ENCODE measurements around the gene ARPP19. TPM values are rescaled to one million over a fixed set of nuclear protein-coding genes. Genes with fewer than 3 reads are reported as not detected.

Gene ARPP19
- total RNA-seq, 1 experiment from 2014 or later: 203 TPM

DNA sequence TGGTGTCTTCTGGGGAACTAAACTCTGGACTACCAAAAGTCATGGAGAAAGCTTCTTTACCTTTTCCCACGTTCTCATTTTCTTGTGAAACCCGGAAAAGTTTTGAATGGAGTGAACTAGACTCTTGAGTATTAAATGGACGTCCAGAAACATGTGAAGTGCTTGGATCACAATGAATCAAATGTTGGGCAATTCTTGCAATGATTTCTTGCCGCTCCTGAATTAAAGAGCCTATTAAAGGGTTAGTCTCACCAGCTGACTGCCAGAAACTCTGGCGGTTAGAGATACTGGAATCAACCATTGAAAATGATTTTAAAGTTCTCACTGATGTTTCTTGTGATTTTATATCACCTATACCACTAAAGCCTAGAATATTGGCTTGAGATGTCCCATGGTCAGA, 40.8 kb upstream of the ARPP19 start:
- DNase-seq (ENCODE audit: low spot score) (no peak), ATAC-seq (no peak)
- Mint-ChIP-seq H3K27me3 (ENCODE audit: low read depth) (no peaks in the 10 kb centered on the region), H3K4me1 (peaks cover 6% of the 10 kb centered on the region), H3K9me3 (no peaks in the 10 kb centered on the region), H3K4me3 (no peak overlapping the region), H3K36me3 (no peaks in the 10 kb centered on the region; the same call in 1 of the 2 replicates), H3K27ac (no peak overlapping the region)
- POLR2A ChIA-PET: interaction anchor here (0.5 kb wide), 1 partner anchor 190 kb away, joined by 3 read pairs; no protein-coding TSS in a partner anchor
- CTCF ChIA-PET: no interaction called here
- TF ChIP-seq, protein P1, sequence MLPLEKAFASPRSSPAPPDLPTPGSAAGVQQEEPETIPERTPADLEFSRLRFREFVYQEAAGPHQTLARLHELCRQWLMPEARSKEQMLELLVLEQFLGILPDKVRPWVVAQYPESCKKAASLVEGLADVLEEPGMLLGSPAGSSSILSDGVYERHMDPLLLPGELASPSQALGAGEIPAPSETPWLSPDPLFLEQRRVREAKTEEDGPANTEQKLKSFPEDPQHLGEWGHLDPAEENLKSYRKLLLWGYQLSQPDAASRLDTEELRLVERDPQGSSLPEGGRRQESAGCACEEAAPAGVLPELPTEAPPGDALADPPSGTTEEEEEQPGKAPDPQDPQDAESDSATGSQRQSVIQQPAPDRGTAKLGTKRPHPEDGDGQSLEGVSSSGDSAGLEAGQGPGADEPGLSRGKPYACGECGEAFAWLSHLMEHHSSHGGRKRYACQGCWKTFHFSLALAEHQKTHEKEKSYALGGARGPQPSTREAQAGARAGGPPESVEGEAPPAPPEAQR (CRISPR knock-in tag; IDR thresholded peaks at IDR 0.05): no peak
- no peak for TF ChIP-seq CREM (CRISPR knock-in tag; IDR thresholded peaks at IDR 0.05)
- TF ChIP-seq ZNF671 (CRISPR knock-in tag; IDR thresholded peaks at IDR 0.05): no peak
- no peak for TF ChIP-seq ZNF317 (CRISPR knock-in tag; IDR thresholded peaks at IDR 0.05; ENCODE audit: borderline replicate concordance, low read depth)
- TF ChIP-seq OVOL2 (CRISPR knock-in tag; IDR thresholded peaks at IDR 0.05; ENCODE audit: borderline replicate concordance): no peak
- TF ChIP-seq, protein P2, sequence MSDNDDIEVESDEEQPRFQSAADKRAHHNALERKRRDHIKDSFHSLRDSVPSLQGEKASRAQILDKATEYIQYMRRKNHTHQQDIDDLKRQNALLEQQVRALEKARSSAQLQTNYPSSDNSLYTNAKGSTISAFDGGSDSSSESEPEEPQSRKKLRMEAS (CRISPR knock-in tag; IDR thresholded peaks at IDR 0.05): no peak
- no peak for TF ChIP-seq FOXK1 (CRISPR knock-in tag; IDR thresholded peaks at IDR 0.05)
- TF ChIP-seq, protein P3, sequence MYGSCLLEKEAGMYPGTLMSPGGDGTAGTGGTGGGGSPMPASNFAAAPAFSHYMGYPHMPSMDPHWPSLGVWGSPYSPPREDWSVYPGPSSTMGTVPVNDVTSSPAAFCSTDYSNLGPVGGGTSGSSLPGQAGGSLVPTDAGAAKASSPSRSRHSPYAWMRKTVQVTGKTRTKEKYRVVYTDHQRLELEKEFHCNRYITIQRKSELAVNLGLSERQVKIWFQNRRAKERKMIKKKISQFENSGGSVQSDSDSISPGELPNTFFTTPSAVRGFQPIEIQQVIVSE (CRISPR knock-in tag; IDR thresholded peaks at IDR 0.05; ENCODE audit: borderline replicate concordance): no peak
- TF ChIP-seq, protein P4, sequence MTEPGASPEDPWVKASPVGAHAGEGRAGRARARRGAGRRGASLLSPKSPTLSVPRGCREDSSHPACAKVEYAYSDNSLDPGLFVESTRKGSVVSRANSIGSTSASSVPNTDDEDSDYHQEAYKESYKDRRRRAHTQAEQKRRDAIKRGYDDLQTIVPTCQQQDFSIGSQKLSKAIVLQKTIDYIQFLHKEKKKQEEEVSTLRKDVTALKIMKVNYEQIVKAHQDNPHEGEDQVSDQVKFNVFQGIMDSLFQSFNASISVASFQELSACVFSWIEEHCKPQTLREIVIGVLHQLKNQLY (CRISPR knock-in tag; IDR thresholded peaks at IDR 0.05): no peak
- TF ChIP-seq, protein P5, sequence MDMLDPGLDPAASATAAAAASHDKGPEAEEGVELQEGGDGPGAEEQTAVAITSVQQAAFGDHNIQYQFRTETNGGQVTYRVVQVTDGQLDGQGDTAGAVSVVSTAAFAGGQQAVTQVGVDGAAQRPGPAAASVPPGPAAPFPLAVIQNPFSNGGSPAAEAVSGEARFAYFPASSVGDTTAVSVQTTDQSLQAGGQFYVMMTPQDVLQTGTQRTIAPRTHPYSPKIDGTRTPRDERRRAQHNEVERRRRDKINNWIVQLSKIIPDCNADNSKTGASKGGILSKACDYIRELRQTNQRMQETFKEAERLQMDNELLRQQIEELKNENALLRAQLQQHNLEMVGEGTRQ (CRISPR knock-in tag; IDR thresholded peaks at IDR 0.05): no peak
- TF ChIP-seq, protein P6, sequence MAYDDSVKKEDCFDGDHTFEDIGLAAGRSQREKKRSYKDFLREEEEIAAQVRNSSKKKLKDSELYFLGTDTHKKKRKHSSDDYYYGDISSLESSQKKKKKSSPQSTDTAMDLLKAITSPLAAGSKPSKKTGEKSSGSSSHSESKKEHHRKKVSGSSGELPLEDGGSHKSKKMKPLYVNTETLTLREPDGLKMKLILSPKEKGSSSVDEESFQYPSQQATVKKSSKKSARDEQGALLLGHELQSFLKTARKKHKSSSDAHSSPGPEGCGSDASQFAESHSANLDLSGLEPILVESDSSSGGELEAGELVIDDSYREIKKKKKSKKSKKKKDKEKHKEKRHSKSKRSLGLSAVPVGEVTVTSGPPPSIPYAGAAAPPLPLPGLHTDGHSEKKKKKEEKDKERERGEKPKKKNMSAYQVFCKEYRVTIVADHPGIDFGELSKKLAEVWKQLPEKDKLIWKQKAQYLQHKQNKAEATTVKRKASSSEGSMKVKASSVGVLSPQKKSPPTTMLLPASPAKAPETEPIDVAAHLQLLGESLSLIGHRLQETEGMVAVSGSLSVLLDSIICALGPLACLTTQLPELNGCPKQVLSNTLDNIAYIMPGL (CRISPR knock-in tag; IDR thresholded peaks at IDR 0.05): no peak
- no peak for TF ChIP-seq ATF1 (CRISPR knock-in tag; IDR thresholded peaks at IDR 0.05)
- TF ChIP-seq NFE2L1 (CRISPR knock-in tag; IDR thresholded peaks at IDR 0.05): no peak
- TF ChIP-seq MXD4 (CRISPR knock-in tag; IDR thresholded peaks at IDR 0.05; ENCODE audit: borderline replicate concordance): no peak
- TF ChIP-seq ZNF121 (CRISPR knock-in tag; IDR thresholded peaks at IDR 0.05): no peak
- TF ChIP-seq ZNF138 (CRISPR knock-in tag; conservative IDR thresholded peaks at IDR 0.05): no peak
- TF ChIP-seq, protein P7, sequence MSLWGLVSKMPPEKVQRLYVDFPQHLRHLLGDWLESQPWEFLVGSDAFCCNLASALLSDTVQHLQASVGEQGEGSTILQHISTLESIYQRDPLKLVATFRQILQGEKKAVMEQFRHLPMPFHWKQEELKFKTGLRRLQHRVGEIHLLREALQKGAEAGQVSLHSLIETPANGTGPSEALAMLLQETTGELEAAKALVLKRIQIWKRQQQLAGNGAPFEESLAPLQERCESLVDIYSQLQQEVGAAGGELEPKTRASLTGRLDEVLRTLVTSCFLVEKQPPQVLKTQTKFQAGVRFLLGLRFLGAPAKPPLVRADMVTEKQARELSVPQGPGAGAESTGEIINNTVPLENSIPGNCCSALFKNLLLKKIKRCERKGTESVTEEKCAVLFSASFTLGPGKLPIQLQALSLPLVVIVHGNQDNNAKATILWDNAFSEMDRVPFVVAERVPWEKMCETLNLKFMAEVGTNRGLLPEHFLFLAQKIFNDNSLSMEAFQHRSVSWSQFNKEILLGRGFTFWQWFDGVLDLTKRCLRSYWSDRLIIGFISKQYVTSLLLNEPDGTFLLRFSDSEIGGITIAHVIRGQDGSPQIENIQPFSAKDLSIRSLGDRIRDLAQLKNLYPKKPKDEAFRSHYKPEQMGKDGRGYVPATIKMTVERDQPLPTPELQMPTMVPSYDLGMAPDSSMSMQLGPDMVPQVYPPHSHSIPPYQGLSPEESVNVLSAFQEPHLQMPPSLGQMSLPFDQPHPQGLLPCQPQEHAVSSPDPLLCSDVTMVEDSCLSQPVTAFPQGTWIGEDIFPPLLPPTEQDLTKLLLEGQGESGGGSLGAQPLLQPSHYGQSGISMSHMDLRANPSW (CRISPR knock-in tag; conservative IDR thresholded peaks at IDR 0.05; ENCODE audit: low read depth): no peak

DNA sequence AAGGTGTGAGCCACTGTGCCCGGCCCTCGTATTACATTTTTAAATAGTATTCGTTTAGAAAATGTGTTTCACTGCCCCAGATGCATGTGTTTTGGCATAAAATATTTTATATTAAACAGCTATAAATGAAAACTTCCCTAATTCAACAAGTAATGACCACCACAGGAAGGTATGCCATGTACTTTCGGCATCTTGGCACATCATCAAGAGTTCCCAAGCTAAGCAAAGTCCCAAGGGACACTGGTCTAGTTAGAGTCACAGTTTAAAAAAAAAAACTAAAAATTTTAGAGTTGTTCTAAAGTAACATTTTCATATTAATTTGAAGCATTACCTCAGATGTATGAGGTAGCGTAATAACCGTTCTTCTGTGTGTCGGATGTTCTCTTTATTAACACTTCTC, 15.6 kb upstream of the ARPP19 start:
- Mint-ChIP-seq H3K36me3 (no peaks in the 10 kb centered on the region), H3K4me3 (no peak overlapping the region), H3K27me3 (ENCODE audit: low read depth) (no peaks in the 10 kb centered on the region), H3K9me3 (no peaks in the 10 kb centered on the region), H3K27ac (no peak overlapping the region), H3K4me1 (no peaks in the 10 kb centered on the region)
- ATAC-seq (no peak), DNase-seq (ENCODE audit: low spot score) (no peak)
- CTCF ChIA-PET: no interaction called here
- POLR2A ChIA-PET: interaction anchor here (0.6 kb wide), 1 partner anchor 188 kb away, joined by 7 read pairs; no protein-coding TSS in a partner anchor
- TF ChIP-seq, protein P8, sequence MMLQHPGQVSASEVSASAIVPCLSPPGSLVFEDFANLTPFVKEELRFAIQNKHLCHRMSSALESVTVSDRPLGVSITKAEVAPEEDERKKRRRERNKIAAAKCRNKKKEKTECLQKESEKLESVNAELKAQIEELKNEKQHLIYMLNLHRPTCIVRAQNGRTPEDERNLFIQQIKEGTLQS (CRISPR knock-in tag; conservative IDR thresholded peaks at IDR 0.05): no peak
- TF ChIP-seq, protein P9, sequence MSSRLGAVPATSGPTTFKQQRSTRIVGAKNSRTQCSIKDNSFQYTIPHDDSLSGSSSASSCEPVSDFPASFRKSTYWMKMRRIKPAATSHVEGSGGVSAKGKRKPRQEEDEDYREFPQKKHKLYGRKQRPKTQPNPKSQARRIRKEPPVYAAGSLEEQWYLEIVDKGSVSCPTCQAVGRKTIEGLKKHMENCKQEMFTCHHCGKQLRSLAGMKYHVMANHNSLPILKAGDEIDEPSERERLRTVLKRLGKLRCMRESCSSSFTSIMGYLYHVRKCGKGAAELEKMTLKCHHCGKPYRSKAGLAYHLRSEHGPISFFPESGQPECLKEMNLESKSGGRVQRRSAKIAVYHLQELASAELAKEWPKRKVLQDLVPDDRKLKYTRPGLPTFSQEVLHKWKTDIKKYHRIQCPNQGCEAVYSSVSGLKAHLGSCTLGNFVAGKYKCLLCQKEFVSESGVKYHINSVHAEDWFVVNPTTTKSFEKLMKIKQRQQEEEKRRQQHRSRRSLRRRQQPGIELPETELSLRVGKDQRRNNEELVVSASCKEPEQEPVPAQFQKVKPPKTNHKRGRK (CRISPR knock-in tag; IDR thresholded peaks at IDR 0.05; ENCODE audit: borderline replicate concordance): no peak
- TF ChIP-seq, protein P10, sequence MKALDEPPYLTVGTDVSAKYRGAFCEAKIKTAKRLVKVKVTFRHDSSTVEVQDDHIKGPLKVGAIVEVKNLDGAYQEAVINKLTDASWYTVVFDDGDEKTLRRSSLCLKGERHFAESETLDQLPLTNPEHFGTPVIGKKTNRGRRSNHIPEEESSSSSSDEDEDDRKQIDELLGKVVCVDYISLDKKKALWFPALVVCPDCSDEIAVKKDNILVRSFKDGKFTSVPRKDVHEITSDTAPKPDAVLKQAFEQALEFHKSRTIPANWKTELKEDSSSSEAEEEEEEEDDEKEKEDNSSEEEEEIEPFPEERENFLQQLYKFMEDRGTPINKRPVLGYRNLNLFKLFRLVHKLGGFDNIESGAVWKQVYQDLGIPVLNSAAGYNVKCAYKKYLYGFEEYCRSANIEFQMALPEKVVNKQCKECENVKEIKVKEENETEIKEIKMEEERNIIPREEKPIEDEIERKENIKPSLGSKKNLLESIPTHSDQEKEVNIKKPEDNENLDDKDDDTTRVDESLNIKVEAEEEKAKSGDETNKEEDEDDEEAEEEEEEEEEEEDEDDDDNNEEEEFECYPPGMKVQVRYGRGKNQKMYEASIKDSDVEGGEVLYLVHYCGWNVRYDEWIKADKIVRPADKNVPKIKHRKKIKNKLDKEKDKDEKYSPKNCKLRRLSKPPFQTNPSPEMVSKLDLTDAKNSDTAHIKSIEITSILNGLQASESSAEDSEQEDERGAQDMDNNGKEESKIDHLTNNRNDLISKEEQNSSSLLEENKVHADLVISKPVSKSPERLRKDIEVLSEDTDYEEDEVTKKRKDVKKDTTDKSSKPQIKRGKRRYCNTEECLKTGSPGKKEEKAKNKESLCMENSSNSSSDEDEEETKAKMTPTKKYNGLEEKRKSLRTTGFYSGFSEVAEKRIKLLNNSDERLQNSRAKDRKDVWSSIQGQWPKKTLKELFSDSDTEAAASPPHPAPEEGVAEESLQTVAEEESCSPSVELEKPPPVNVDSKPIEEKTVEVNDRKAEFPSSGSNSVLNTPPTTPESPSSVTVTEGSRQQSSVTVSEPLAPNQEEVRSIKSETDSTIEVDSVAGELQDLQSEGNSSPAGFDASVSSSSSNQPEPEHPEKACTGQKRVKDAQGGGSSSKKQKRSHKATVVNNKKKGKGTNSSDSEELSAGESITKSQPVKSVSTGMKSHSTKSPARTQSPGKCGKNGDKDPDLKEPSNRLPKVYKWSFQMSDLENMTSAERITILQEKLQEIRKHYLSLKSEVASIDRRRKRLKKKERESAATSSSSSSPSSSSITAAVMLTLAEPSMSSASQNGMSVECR (CRISPR knock-in tag; IDR thresholded peaks at IDR 0.05; ENCODE audit: borderline replicate concordance): no peak

Data from WTC11 (cell line).